Measurements from ENCODE around the gene HACD2.

The HACD2 gene

GRCh38 chr3:123543950-123544349 lies 40.9 kb downstream of the HACD2 start:
- no peak overlapping the region for H3K4me3 ChIP-seq (ENCODE audit: low read depth, low read length)
- H3K27me3 ChIP-seq (ENCODE audit: control insufficient read depth, insufficient read depth, low read length) = no peaks in the 10 kb centered on the region
- no peaks in the 10 kb centered on the region for H3K36me3 ChIP-seq (ENCODE audit: control insufficient read depth, insufficient read depth, low read length)
- H3K9me3 ChIP-seq (ENCODE audit: control insufficient read depth, insufficient read depth, low read depth, low read length) = no peaks in the 10 kb centered on the region
- H3K27ac ChIP-seq (ENCODE audit: low read depth, low read length) = no peak overlapping the region
- H3K9ac ChIP-seq (ENCODE audit: low read length) = no peak overlapping the region
- H3K4me1 ChIP-seq (ENCODE audit: control insufficient read depth, insufficient read depth, low read length) = no peaks in the 10 kb centered on the region

- no peaks in the 10 kb centered on the region for H3K9me3 ChIP-seq (ENCODE audit: control insufficient read depth, insufficient read depth, low read depth, low read length)
- no peaks in the 10 kb centered on the region for H3K27me3 ChIP-seq (ENCODE audit: control insufficient read depth, insufficient read depth, low read length)
- H3K9ac ChIP-seq (ENCODE audit: low read length) = no peak overlapping the region
- no peaks in the 10 kb centered on the region for H3K4me1 ChIP-seq (ENCODE audit: control insufficient read depth, insufficient read depth, low read length)
- no peaks in the 10 kb centered on the region for H3K36me3 ChIP-seq (ENCODE audit: control insufficient read depth, insufficient read depth, low read length)
- no peak overlapping the region for H3K27ac ChIP-seq (ENCODE audit: low read depth, low read length)
- H3K4me3 ChIP-seq (ENCODE audit: low read depth, low read length) = no peak overlapping the region
Measured at GRCh38 chr3:123540285-123540684, 44.6 kb downstream of the HACD2 start.

GRCh38 chr3:123536153-123536895 lies 48.5 kb downstream of the HACD2 start:
- no peak overlapping the region for H3K4me3 ChIP-seq (ENCODE audit: low read depth, low read length)
- H3K36me3 ChIP-seq (ENCODE audit: control insufficient read depth, insufficient read depth, low read length) = no peaks in the 10 kb centered on the region
- no peaks in the 10 kb centered on the region for H3K4me1 ChIP-seq (ENCODE audit: control insufficient read depth, insufficient read depth, low read length)
- H3K9me3 ChIP-seq (ENCODE audit: control insufficient read depth, insufficient read depth, low read depth, low read length) = no peaks in the 10 kb centered on the region
- no peaks in the 10 kb centered on the region for H3K27me3 ChIP-seq (ENCODE audit: control insufficient read depth, insufficient read depth, low read length)
- H3K9ac ChIP-seq (ENCODE audit: low read length) = no peak overlapping the region
- no peak overlapping the region for H3K27ac ChIP-seq (ENCODE audit: low read depth, low read length)

GRCh38 chr3:123535580-123535979 lies 49.3 kb downstream of the HACD2 start:
- H3K4me3 ChIP-seq (ENCODE audit: low read depth, low read length) = no peak overlapping the region
- no peak overlapping the region for H3K9ac ChIP-seq (ENCODE audit: low read length)
- no peaks in the 10 kb centered on the region for H3K9me3 ChIP-seq (ENCODE audit: control insufficient read depth, insufficient read depth, low read depth, low read length)
- no peaks in the 10 kb centered on the region for H3K4me1 ChIP-seq (ENCODE audit: control insufficient read depth, insufficient read depth, low read length)
- H3K27me3 ChIP-seq (ENCODE audit: control insufficient read depth, insufficient read depth, low read length) = no peaks in the 10 kb centered on the region
- H3K27ac ChIP-seq (ENCODE audit: low read depth, low read length) = no peak overlapping the region
- no peaks in the 10 kb centered on the region for H3K36me3 ChIP-seq (ENCODE audit: control insufficient read depth, insufficient read depth, low read length)

GRCh38 chr3:123534264-123534663 lies 50.6 kb downstream of the HACD2 start:
- no peak overlapping the region for H3K27ac ChIP-seq (ENCODE audit: low read depth, low read length)
- no peaks in the 10 kb centered on the region for H3K27me3 ChIP-seq (ENCODE audit: control insufficient read depth, insufficient read depth, low read length)
- H3K4me1 ChIP-seq (ENCODE audit: control insufficient read depth, insufficient read depth, low read length) = no peaks in the 10 kb centered on the region
- no peak overlapping the region for H3K4me3 ChIP-seq (ENCODE audit: low read depth, low read length)
- H3K9me3 ChIP-seq (ENCODE audit: control insufficient read depth, insufficient read depth, low read depth, low read length) = no peaks in the 10 kb centered on the region
- H3K9ac ChIP-seq (ENCODE audit: low read length) = no peak overlapping the region
- H3K36me3 ChIP-seq (ENCODE audit: control insufficient read depth, insufficient read depth, low read length) = no peaks in the 10 kb centered on the region

GRCh38 chr3:123533554-123534159 lies 51.2 kb downstream of the HACD2 start:
- no peaks in the 10 kb centered on the region for H3K9me3 ChIP-seq (ENCODE audit: control insufficient read depth, insufficient read depth, low read depth, low read length)

GRCh38 chr3:123528130-123528529 lies 56.7 kb downstream of the HACD2 start:
- Histone ChIP-seq H3K27ac (ENCODE audit: low read depth, low read length) (no peak overlapping the region), H3K9me3 (ENCODE audit: control insufficient read depth, insufficient read depth, low read depth, low read length) (no peaks in the 10 kb centered on the region)

More at GRCh38 chr3:123533554-123534159, 51.2 kb downstream of the HACD2 start:
- no peaks in the 10 kb centered on the region for H3K4me1 ChIP-seq (ENCODE audit: control insufficient read depth, insufficient read depth, low read length)
- no peak overlapping the region for H3K27ac ChIP-seq (ENCODE audit: low read depth, low read length)
- no peaks in the 10 kb centered on the region for H3K27me3 ChIP-seq (ENCODE audit: control insufficient read depth, insufficient read depth, low read length)
- no peak overlapping the region for H3K4me3 ChIP-seq (ENCODE audit: low read depth, low read length)
- H3K9ac ChIP-seq (ENCODE audit: low read length) = no peak overlapping the region
- H3K36me3 ChIP-seq (ENCODE audit: control insufficient read depth, insufficient read depth, low read length) = no peaks in the 10 kb centered on the region

GRCh38 chr3:123527046-123527445 lies 57.8 kb downstream of the HACD2 start:
- no peak overlapping the region for H3K27ac ChIP-seq (ENCODE audit: low read depth, low read length)
- no peak overlapping the region for H3K4me3 ChIP-seq (ENCODE audit: low read depth, low read length)
- no peaks in the 10 kb centered on the region for H3K27me3 ChIP-seq (ENCODE audit: control insufficient read depth, insufficient read depth, low read length)
- H3K9me3 ChIP-seq (ENCODE audit: control insufficient read depth, insufficient read depth, low read depth, low read length) = no peaks in the 10 kb centered on the region
- no peaks in the 10 kb centered on the region for H3K4me1 ChIP-seq (ENCODE audit: control insufficient read depth, insufficient read depth, low read length)
- peaks cover 15% of the 10 kb centered on the region for H3K36me3 ChIP-seq (ENCODE audit: control insufficient read depth, insufficient read depth, low read length)
- no peak overlapping the region for H3K9ac ChIP-seq (ENCODE audit: low read length)

More at GRCh38 chr3:123528130-123528529, 56.7 kb downstream of the HACD2 start:
- H3K9ac ChIP-seq (ENCODE audit: low read length) = no peak overlapping the region
- H3K4me1 ChIP-seq (ENCODE audit: control insufficient read depth, insufficient read depth, low read length) = no peaks in the 10 kb centered on the region
- peaks cover 11% of the 10 kb centered on the region for H3K36me3 ChIP-seq (ENCODE audit: control insufficient read depth, insufficient read depth, low read length)
- H3K27me3 ChIP-seq (ENCODE audit: control insufficient read depth, insufficient read depth, low read length) = no peaks in the 10 kb centered on the region
- H3K4me3 ChIP-seq (ENCODE audit: low read depth, low read length) = no peak overlapping the region

GRCh38 chr3:123526474-123526873 lies 58.4 kb downstream of the HACD2 start:
- no peaks in the 10 kb centered on the region for H3K27me3 ChIP-seq (ENCODE audit: control insufficient read depth, insufficient read depth, low read length)
- no peak overlapping the region for H3K9ac ChIP-seq (ENCODE audit: low read length)
- H3K27ac ChIP-seq (ENCODE audit: low read depth, low read length) = no peak overlapping the region
- H3K4me3 ChIP-seq (ENCODE audit: low read depth, low read length) = no peak overlapping the region
- no peaks in the 10 kb centered on the region for H3K9me3 ChIP-seq (ENCODE audit: control insufficient read depth, insufficient read depth, low read depth, low read length)
- H3K36me3 ChIP-seq (ENCODE audit: control insufficient read depth, insufficient read depth, low read length) = peaks cover 15% of the 10 kb centered on the region
- H3K4me1 ChIP-seq (ENCODE audit: control insufficient read depth, insufficient read depth, low read length) = no peaks in the 10 kb centered on the region

GRCh38 chr3:123525433-123525832 lies 59.4 kb downstream of the HACD2 start:
- H3K9me3 ChIP-seq (ENCODE audit: control insufficient read depth, insufficient read depth, low read depth, low read length) = no peaks in the 10 kb centered on the region
- no peaks in the 10 kb centered on the region for H3K27me3 ChIP-seq (ENCODE audit: control insufficient read depth, insufficient read depth, low read length)
- no peak overlapping the region for H3K9ac ChIP-seq (ENCODE audit: low read length)
- H3K4me1 ChIP-seq (ENCODE audit: control insufficient read depth, insufficient read depth, low read length) = no peaks in the 10 kb centered on the region
- H3K36me3 ChIP-seq (ENCODE audit: control insufficient read depth, insufficient read depth, low read length) = peaks cover 15% of the 10 kb centered on the region
- H3K27ac ChIP-seq (ENCODE audit: low read depth, low read length) = no peak overlapping the region
- H3K4me3 ChIP-seq (ENCODE audit: low read depth, low read length) = no peak overlapping the region

GRCh38 chr3:123524981-123525380 lies 59.9 kb downstream of the HACD2 start:
- H3K9me3 ChIP-seq (ENCODE audit: control insufficient read depth, insufficient read depth, low read depth, low read length) = no peaks in the 10 kb centered on the region
- no peak overlapping the region for H3K27ac ChIP-seq (ENCODE audit: low read depth, low read length)
- no peak overlapping the region for H3K9ac ChIP-seq (ENCODE audit: low read length)
- H3K4me3 ChIP-seq (ENCODE audit: low read depth, low read length) = no peak overlapping the region
- H3K4me1 ChIP-seq (ENCODE audit: control insufficient read depth, insufficient read depth, low read length) = no peaks in the 10 kb centered on the region
- no peaks in the 10 kb centered on the region for H3K27me3 ChIP-seq (ENCODE audit: control insufficient read depth, insufficient read depth, low read length)
- peaks cover 15% of the 10 kb centered on the region for H3K36me3 ChIP-seq (ENCODE audit: control insufficient read depth, insufficient read depth, low read length)
